GM21528 (cell line): ENCODE results near the gene KIAA0513.

Source experiments
- ATAC-seq: cut with Tn5 transposase; IDR thresholded peaks from one replicate; pipeline ENCODE4 v1.9.1; 2021; ENCODE audit warnings: mild to moderate bottlenecking, moderate library complexity; ENCODE audit not compliant: unreplicated experiment, low FRiP score

KIAA0513 gene

DNA sequence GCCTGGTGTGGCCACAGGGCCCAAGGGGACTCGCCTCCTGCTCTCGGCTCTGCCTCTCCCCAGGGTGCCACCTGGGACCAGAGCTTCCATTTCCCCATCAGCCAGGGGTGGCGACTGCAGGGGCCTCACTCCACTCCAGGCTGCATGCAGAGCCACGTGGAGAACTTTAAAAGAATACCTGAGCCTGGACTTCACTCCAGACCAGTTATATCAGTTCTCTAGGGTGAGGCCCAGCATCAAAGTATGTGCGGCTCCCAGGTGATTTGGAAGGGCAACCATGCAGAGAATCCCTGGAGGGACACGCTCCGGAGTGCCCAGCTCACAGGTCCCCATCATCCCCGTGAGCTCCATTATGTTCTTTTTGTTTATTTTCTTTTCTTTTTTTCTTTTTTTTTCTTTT is 39.8 kb downstream of the KIAA0513 start:
- no peak for ATAC-seq

DNA sequence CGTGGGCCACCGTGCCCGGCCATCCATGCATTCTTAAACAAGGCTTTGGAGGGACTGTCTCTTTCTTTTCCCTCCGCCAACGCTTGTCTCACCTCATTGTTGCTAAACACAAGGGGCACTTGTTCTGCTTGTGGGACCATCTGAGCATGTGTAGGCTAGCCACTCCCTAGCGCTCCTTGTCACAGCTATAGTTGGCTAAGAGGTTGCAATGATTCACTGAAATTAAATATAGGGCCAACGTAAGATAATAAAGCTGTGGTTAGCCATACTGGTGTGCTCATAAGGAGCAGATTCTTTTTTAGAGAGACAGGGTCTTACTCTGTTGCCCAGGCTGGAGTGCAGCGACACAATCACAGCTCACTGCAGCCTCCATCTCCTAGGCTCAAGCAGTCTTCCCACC is 41.2 kb downstream of the KIAA0513 start:
- no peak for ATAC-seq

- no peak for ATAC-seq
Observed at GRCh38 chr16:85069171-85069570, 41.6 kb downstream of the KIAA0513 start.

- no peak for ATAC-seq
Observed at GRCh38 chr16:85072076-85072860, 44.7 kb downstream of the KIAA0513 start.

- ATAC-seq = no peak
Observed at GRCh38 chr16:85072947-85073346, 45.4 kb downstream of the KIAA0513 start.

GRCh38 chr16:85074225-85074914 is 46.8 kb downstream of the KIAA0513 start:
- ATAC-seq = no peak

DNA sequence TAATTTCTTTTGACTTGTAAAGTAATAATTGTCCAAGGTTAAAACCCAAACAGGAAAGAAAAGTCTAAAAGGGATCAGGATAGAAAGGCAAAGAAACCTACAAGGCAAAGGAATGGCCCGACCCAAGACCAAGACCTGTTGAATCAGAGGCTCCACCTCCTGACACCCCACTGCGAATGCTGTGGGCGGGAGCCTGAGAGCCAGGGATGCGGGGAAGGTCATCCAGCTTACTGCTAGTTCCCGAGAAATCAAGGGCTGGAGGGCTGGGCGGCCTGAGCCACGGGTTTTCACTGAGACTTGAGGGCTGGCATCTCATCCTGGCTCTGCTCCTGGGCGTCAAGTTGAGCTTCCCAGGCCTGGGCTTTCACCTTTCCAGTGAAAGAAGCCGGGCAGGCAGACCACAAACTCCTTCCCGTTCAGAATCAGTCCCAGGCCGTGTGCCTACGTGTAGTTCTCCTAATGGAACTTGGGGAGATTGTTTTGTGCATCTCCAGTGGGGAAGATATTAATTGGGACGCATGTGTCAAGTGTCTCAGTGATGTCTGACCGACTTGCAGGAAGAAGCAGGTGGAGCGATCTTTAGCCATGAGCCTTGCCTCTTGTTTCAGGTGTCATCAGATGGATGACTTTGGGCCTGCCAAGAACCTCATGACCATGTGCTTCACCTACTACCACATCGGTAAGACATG is 47.8 kb downstream of the KIAA0513 start:
- no peak for ATAC-seq

DNA sequence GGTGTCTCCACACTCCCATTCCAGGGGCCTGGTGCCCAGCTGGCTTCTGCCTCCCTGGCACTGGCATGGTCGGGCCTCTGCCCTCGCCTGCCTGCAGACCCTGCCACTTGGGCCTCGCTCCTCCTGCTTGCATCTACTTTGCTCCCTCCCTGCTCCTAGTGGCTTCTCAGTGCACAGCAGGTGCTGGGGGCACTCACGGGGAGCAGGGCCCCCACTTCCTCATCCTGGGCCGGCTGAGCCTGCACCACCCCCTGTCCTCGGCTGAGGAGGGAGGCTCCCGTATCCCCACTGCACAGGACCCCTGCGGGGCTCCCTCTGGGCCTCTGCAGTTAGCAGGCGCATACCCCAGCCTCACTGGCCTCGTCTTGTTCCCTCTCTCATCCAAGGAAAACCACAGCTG is 49.4 kb downstream of the KIAA0513 start:
- no peak for ATAC-seq

- no peak for ATAC-seq
Observed at GRCh38 chr16:85077576-85078125, 50.1 kb downstream of the KIAA0513 start.

DNA sequence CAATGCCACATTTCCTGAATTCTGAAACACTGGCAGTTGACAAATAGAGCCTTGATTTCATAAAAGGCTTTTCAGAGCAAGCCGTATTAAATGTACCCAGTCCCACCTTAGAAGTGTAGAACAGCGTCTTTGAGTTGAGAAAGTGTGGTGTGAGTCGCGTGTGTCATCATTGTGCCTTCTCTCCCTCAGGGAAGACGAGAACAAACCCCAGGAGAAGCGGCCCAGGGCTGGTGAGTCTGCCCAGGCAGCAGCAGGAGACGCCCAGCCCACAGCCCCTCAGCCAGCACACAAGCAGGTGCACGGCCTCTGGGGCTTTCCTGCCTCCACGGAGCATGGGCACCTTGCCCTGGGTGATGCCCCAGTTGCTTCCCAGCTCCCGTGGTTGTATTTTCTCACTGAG is 50.6 kb downstream of the KIAA0513 start:
- ATAC-seq = no peak

GRCh38 chr16:85078952-85079351 is 51.4 kb downstream of the KIAA0513 start:
- ATAC-seq = no peak

GRCh38 chr16:85079785-85080570 is 52.4 kb downstream of the KIAA0513 start:
- no peak for ATAC-seq

GRCh38 chr16:85081038-85081437 is 53.4 kb downstream of the KIAA0513 start:
- ATAC-seq = no peak

DNA sequence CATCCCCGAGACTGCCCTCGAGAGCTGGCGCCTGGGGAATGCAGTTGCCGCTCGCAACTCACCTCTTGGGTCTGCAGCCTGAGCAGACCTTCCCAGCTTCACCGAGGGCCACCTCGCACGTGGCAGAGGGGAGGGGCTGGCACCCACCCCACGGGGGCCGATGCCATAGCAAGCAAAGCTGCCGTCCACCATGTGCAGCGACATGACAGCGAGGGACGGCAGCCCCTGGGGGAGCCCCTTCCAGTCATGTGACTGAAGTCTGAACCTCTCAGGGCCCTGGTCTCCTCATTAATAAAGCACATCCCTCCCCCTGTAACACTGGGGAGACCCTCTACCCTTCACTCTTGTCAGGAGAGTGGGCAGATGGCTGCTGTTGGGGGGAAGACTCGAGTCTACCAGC is 54.2 kb downstream of the KIAA0513 start:
- ATAC-seq = no peak

- ATAC-seq = no peak
Observed at GRCh38 chr16:85082173-85083050, 54.8 kb downstream of the KIAA0513 start.

DNA sequence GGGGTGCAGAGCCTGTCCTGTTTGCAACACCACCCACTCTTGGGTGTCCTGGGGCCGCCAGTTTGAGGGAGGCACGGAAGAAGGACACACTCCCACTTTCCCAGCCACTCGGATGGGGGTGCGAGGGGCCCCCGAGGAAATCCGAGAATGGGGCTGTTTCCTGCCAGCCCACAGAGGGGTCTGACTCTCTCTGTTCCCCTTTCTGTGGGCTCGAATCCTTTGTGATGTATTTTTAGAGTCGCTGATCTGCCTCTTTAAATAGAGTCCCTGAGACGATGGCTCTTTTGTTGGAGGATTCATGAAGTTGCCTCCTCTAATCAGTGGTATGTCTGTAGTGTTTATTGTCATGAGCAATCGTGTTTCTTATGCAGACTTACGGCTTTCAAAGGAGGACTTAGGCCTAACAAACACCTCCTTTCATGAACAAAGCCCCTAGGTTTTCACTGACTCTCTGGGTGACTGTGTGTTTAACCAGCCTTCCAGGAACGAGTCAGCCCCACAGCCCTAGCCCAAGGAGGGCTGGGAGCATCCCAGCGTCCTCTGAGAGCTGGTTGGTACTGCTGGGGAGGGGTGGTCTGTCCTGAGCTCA is 55.5 kb downstream of the KIAA0513 start:
- ATAC-seq = no peak

DNA sequence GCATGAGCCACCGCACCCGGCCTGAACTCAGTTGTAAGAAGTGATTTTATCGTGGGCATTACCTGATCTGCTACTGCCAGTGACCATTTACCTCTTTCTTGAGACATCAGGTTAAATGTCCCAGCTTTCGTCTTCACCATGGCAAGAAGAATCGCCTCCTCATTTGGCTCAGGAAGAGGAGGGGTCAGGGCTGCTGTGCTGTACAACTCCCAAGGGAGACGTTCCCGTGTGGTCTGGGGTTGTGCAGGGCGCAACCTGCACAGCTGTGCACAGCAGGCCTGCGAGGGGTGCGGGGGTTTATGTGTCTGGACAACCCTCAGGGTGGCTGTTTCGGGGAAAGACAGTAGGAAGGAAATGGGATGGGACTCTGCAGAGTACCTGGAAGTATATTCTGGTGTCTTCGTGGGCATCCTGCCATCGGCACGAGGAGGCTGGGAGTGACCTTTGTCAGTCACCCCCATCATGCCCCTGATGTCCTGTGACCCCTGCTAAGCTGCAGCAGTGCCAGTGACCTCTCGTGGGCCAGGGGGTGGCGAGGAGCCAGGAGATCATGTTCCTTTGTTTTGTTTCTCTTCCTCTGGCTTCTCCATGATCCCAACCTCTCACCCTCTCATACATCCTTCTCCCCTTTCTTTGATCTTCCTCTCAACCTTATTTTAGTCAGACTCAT is 57.4 kb downstream of the KIAA0513 start:
- no peak for ATAC-seq

GRCh38 chr16:85085721-85086120 is 58.1 kb downstream of the KIAA0513 start:
- ATAC-seq = no peak
